NCI-H1105 treated with DMSO at 0.1 percent for 48 hours (cell line): ENCODE data around the gene HNRNPH3.
"Not testable (repeated sequence)": the region's sequence is repeated elsewhere in the genome, so short reads cannot be mapped to it uniquely, and the experiment has no call there.

Experiments
- DNase-seq: peaks from one replicate; lab custom pipeline; 2025; lab: John Stamatoyannopoulos, UW

The HNRNPH3 gene

DNA sequence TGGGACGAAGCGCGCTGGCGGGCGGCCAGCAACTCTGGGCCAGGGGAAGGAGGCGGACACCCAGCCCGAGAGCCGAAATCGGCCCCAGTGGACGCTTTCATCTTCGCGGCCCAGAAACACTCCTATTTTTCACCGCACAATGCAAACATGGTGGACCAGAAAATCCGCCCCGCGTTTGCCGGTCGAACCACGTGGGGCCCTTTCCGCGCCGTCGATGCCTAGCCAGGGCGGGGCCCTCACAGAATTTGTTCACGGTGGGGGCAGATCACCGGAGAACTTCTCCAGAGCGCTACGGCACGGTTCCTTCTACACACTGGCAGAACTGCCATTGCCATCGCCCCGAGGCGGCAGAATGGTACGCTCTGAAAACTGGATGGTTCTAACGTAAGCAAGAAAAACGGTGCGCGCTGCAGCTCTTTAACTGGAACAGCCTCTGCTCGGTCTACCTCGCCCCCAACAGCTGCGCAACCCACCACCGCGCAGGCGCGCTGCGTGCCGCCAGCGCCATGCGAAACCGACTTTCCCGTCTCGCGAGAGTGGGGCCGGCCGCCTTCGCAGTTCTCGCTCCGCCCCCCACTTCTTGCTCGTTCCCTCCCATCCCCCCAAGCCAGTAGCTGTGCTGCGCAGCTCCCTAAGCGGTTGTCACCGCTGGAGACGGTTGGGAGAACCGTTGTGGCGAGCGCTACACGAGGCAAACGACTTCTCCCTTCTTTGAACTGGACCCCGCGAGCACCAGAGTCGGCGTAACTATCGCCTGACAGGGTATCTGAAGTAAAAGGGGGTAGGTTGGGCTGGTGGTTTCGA lies at the start of gene HNRNPH3:
HNRNPH3 (plus strand) TSS at position 610 of the 804 bp plus-strand sequence. CDS start 5,158 bp downstream, outside the sequence.
- DNase-seq, result peak; percentile 90

DNA sequence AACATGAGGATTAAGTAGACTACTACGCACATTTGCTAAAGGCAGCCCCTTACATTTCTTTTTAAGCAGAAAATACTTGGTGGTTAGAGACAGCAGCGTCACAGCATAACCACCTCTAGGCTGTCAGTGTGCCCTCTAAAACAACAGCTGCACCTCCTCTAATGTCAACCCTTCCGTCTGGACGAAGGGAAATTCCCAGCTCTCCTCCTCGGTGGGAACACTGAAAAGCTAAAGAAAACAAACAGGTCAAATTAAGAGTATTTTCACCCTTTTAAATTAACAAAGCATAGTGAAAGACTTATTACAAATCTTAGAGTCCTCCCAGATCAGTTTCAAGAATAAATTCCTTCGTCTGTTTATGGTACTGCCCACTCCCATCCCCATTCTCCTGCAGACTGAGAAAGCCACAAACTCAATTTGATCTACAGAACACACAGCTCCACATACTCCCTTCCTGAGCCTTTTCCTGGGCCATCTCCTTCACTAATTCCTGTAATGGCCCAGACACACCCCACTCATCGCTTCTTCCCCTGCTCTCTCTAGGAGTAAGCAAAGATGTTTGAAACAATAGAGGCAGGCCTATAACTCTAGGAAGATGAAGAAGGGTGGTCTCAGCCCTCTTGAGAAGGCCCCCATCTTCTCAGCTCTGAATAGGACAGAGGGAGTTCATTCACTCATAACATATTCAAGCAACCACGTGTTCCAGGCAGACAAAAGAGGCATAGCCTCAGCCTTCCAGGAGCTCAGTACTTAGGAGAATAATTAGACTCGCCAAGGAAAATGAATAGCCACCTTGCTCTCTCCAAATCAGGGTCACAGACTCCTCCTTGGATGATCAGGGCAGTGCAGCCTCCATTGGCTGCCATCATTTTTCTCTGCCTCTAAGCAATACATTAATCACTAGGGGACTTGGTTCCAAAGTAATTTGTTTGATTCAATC lies 47.5 kb upstream of the HNRNPH3 start:
- no peak for DNase-seq

- no peak for DNase-seq
Observed at GRCh38 chr10:68288717-68289116, 43.1 kb upstream of the HNRNPH3 start.

GRCh38 chr10:68290736-68291135 lies 41.1 kb upstream of the HNRNPH3 start:
- DNase-seq, result no peak

DNA sequence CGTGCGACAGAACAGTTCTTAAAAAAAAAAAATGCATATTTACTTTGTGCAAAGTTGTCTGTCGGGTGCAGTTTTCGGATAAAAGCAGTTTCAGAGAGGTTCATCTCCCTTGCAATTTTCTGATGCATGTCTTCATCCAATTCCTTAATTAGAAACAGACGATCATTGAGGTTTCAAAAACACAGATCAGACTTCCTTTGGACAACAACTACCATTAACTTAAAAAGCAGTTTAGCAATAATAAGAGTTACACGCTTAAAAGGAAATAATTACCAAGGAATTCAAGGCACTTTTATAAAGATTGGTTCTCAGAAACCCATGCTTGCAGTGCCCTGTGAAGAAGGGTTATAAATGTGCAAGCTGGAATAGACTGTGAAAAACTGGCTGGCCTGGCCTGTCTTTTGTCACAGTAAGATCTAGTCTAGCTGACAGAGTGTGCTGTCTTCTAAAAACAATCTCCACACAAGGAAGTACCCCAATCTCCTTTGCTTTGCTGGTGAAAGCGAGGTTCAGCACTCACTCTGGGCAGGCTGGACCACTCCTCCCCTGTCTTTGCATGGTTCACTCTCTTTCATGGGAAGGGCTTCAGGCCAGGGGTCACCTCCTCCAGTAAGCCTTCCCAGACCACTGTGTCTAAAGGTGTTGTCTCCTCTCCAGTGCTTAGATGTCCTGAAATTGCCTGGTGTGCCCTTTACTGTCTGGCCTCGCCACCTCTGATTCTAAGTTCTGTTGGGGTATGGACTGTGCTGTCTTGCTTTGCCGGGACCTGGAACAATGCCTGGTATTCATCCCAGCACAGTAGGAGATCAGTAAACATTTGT lies 34.8 kb upstream of the HNRNPH3 start:
- DNase-seq, result no peak

DNA sequence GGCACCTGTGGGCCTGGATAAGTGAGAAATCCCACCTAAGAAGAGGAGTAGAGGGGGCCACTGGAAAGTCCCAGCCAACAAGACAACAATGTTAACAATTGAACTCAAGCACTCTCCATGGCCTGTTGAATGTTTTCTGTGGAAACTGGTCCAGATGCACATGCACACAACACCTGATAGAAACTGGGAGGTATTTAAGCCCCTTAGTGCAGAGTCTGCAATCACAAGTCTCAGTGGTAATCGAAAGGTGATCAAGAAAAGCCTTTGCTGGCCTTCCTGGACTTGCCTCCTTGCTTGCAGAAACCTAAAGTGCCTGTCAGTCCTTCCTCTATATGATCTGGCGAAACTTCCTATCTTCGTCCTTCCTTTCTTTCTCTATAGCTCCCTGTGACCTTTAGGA lies 30.6 kb upstream of the HNRNPH3 start:
- DNase-seq, result no peak

- DNase-seq, result peak; percentile 30
Observed at GRCh38 chr10:68301790-68302502, 29.9 kb upstream of the HNRNPH3 start.

GRCh38 chr10:68302503-68302823 lies 29.4 kb upstream of the HNRNPH3 start:
- DNase-seq, result no peak

DNA sequence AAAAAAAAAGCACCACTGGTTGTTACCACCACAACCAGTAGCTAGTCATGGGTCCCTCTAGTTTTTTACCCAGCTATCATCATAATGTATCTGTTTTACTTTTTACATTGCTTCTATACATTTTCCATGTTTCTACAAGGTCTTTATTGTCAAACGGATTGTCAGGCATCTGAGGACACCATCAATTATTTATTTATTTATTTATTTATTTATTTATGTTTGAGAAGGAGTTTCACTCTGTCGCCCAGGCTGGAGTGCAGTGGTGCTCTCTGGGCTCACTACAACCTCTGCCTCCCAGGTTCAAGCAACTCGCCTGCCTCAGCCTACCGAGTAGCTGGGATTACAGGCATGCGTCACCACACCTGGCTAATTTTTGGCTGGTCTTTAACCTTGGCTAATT lies 29.0 kb upstream of the HNRNPH3 start:
- no peak for DNase-seq

GRCh38 chr10:68303849-68304412 lies 27.9 kb upstream of the HNRNPH3 start:
- no peak for DNase-seq

DNA sequence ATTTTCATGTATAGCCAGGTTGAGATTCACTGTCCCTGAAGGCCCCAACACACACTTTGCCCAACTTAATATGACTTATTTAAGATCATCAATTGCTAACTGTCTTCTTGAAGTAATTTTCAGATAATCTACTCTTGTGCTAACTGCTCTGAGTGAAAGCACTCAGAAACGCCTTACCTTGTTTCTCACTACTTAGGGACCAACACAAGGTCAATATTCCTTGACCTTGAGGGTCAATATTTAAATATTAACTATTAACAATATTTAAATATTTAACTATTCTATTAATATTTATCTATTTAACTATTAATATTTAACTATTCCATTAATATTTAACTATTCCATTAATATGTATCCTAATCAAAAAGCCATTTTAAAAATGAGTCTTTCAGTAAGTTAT lies 26.0 kb upstream of the HNRNPH3 start:
- no peak for DNase-seq

- DNase-seq, result no peak
Observed at GRCh38 chr10:68310531-68310930, 21.3 kb upstream of the HNRNPH3 start.

GRCh38 chr10:68314930-68315329 lies 16.9 kb upstream of the HNRNPH3 start:
- DNase-seq, result not testable (repeated sequence)

GRCh38 chr10:68315582-68315981 lies 16.3 kb upstream of the HNRNPH3 start:
- DNase-seq, result no peak

- no peak for DNase-seq
Observed at GRCh38 chr10:68318331-68319059, 13.4 kb upstream of the HNRNPH3 start.

- not testable (repeated sequence) for DNase-seq
Observed at GRCh38 chr10:68324396-68324795, 7.5 kb upstream of the HNRNPH3 start.

DNA sequence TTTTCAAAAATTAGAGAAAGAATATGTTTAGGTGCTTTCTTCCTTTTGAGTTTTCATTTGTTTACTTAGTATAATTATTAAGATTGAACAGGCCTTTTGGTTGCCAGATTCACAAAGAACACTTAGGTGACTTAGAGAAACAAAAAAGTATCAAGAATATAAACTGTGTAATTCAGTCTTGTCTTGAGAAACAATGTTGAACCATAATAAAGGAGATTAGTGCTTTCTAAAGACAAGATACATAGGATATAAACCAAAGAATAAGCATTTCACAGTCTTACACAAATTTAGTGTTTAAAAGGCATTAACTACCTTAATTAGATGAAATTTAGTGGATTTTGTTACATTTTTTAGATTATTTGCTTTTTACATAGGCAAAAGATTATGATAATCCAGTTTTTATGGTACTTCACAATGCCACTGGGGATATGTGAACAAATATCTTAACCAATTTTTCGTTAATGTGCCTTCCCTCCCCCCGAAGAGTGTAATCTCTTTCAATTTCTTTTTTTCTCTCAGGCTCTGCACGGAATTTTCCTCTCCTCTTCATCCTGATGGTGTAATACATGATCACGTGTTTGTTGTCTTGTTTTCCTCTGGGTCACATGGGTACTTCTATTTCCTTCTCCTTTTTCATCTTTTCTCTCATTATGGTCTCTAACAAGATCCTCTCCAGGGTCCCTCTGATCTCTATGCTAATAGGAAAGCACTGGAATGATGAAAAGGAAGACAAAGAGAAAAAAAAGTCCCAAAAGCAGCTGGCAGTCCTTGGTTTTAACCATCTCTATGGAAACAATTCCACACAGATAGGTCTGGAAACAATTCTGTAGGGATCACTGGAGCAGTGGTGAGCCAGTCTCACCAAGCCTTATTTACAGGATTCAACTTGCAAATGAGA lies 3.7 kb upstream of the HNRNPH3 start:
- peak; percentile 10 for DNase-seq

GRCh38 chr10:68329506-68329861 lies 2.4 kb upstream of the HNRNPH3 start:
- no peak for DNase-seq

DNA sequence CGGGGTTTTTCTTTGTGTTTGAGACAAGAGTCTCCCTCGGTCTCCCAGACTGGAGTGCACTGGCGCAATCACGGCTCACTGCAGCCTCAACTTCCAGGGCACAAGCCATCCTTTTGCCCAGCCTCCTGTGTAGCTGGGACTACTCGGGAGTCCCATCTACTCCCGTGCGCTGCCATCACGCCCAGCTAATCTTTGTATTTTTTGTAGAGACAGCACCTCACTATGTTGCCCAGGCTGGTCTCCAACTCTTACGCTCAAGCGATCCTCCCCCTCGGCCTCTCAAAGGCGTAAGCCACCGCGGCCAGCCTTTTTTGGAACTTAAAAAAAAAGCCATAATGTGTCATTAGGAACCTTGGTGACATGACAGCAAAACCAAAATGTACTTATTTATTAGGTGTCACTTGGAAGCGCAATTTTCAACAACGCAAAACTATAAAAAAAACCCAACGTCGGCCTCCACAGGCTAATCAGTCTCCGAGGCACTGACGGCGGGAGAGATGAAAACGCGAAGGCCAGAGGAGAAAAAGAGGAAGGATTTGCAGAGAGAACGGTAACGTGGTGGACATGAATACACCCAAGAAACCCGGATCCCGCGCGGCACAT lies 911 bp upstream of the HNRNPH3 start:
- no peak for DNase-seq
